ENCODE data around the gene CFP.
"Not testable (repeated sequence)": the region's sequence is repeated elsewhere in the genome, so short reads cannot be mapped to it uniquely, and the experiment has no call there.

Gene CFP

DNA sequence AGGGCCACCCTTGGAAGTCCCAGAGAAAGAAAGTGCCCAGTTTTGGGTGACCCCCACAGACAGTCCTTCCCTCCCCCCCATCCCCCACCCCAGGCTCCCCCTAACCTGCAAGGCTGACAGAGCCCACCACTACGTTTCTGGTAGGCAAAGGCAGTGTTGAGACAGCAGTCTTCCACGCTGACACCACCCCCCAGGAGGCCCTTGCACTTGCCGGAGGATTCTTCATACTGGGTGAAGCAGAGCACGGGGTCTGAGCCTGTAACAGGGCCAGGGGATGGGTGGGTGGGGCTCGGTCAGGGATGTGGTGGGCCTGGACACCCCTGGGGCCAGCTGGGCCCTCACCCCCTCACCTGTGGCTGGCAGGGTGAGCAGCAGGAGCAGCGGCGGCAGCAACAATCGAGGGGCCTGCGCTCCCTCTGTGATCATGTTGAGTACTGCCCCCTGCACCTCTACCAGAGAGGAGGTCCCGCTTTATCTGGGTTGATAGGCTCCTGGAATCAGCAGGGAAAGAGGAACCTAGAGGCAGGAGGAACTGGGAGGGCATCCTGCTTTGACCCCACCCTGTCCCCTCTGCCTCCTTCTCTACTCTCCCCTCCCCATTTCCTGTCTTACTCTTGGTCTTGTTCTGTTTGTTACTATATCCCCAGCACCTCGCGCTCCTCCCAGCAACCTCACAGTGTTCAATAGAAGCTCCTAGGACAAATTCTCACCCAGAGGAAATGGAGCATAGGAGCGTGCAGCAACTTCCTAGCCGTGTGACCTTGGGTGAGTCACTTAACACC is at the start of gene CFP:
CFP (minus strand) TSS at position 512 of the 782 bp plus-strand sequence; CDS start at position 426, 86 bp downstream.
- TF ChIP-seq POLR2A (IDR thresholded peaks at IDR 0.05; ENCODE audit: low read depth, low read length): no peak
- DNase-seq (ENCODE audit: insufficient read length, low spot score): no peak
- FAIRE-seq: no peak

DNA sequence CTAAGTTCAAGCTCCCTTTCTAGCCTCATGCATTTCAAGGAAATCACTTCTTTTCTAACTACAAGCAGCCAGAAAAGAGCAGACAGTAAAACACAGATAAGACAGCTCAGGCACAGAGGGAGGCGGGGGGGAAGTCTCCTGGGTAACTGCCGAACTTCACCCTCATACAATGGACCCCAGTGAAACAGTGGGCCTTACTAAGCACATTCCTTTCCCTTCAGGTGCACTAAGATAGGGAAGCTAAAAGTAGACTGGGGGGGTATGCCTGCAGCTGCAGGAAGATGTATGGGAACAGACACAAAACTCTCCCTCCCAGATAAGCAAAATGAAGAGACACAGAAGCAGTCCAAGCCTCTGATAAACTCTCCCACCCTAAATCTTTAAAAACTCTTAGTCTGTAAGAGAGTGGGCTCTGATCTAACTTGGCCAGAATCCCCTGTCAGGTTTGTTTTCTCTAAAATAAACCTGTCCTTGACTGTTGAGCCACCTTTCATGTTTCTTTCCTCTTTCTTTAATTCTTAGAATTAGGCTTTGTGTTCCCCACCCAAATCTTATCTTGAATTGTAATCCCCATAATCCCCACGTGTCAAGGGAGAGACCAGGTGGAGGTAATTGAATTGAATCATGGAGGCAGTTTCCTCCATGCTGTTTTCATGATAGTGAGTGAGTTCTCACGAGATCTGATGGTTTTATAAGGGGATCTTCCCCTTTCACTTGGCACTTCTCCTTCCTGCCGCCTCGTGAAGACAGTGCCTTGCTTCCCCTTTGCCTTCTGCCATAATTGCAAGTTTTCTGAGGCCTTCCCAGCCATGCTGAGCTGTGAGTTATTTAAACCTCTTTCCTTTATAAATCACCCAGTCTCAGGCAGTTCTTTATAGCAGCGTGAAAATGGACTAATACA is 46.5 kb upstream of the CFP start:
- not testable (repeated sequence) for DNase-seq (ENCODE audit: insufficient read length, low spot score); FAIRE-seq

DNA sequence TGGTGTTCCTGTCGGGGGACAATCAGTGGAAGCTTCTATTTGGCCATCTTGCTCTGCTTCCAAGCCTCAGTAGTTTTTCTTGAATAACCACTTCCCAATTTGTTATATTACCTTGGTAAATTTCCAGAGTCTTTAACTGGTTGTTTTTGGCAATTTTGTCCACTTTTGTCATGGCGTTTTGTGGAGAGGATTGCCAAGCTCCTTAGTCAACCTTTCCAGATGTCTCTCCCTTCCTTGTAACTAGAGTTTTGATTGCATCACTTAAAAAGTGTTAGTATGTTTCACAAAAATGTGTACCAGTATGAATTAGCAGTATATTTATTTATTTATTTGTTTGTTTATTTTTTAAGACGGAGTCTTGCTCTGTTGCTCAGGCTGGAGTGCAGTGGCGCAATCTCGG is 45.0 kb upstream of the CFP start:
- DNase-seq (ENCODE audit: insufficient read length, low spot score) (no peak), FAIRE-seq (no peak)

DNA sequence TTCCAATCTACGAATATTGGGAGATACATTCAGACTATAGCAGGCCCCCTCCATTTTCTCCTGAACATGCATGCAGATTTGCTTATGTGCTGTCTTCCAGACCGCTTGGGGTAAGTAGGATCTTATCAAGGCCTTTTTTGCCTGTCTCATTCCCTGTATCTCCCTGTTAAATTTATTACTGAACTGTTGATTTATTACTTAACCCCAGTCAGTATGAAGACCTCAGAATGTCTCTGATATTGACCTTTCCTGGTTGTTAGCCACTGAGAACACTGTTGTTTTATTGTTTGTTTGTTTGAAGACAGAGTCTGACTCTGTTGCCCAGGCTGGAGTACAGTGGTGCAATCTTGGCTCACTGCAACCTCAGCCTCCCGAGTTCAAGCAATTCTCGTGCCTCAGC is 36.1 kb upstream of the CFP start:
- DNase-seq (ENCODE audit: insufficient read length, low spot score); FAIRE-seq: not testable (repeated sequence)

More for the DNA sequence above, 45.0 kb upstream of the CFP start:
- TF ChIP-seq POLR2A (IDR thresholded peaks at IDR 0.05; ENCODE audit: low read depth, low read length): no peak

DNA sequence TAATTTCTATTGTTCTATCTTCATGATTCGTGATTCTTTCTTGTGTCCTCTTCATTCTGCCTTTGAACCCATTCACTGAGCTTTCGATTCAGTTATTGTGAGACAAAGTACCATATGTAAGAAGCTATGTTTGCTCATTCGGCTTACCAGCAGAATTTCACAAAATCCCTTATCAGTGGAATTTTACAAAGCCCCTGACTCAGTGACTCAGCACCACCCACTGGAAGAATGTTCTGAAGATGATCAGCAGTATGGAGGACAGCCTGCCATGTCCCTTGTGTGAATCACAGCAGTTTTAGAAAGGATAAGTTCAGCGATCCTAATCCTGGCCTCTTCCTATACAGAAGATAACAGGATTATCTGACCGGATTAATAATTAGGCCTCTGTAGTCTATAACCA is 35.0 kb upstream of the CFP start:
- no peak for DNase-seq (ENCODE audit: insufficient read length, low spot score)
- no peak for TF ChIP-seq POLR2A (IDR thresholded peaks at IDR 0.05; ENCODE audit: low read depth, low read length)
- FAIRE-seq: no peak

DNA sequence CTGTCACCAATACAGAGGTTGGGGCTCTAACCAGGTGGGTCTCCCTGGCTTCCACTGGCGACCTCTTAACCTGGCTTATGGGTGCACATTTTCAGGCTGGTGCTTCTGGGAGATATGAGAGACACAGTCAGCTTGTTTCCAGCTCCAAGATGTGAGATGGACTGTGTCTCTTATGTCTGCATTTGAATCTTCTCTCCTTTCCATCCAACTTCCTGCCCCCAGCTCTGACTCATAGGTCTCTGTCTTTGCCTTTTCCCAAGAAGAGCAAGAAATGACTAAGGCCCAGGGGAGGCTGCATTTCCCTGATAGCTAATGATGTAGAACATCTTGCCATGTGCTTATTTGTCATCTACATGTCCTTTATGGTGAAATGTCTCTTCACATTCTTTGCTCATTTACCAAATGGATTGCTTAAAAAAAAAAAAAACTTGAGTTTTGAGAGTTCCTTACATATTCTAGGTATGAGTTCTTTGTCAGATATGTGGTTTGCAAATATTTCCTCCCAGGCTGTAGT is 32.5 kb upstream of the CFP start:
- FAIRE-seq: no peak
- no peak for TF ChIP-seq POLR2A (IDR thresholded peaks at IDR 0.05; ENCODE audit: low read depth, low read length)
- DNase-seq (ENCODE audit: insufficient read length, low spot score): no peak

DNA sequence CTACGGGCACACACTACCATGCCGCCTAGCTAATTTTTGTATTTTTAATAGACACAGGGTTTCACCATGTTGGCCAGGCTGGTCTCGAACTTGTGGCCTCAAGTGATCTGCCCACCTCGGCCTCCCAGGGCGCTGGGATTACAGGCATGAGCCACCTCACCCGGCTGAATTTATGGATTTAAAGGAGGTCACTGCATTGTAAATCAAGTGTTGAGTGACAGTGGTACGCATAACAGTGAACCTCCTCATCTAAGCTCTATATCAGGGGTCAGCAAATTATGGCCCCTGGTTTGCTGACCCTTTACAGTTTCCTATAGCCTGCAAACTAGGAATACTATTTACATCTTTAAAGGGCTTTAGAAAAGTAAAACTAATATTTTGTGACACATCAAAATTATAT is 31.8 kb upstream of the CFP start:
- FAIRE-seq (no peak), DNase-seq (ENCODE audit: insufficient read length, low spot score) (no peak)
- no peak for TF ChIP-seq POLR2A (IDR thresholded peaks at IDR 0.05; ENCODE audit: low read depth, low read length)

DNA sequence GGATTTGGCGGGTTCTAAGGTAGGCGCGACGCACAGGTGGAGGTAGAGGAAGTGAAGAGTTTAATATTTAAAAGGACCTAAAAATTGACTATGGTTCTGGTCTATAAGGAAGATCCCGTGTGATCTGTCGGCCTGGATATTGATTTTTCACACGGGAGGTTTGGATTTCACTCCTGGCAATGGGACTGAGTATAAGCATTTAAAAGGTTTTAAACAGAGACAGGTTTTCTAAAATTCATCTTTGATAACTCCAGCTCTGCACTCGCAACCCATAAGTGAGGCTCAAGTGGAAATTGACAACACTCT is 29.6 kb upstream of the CFP start:
- DNase-seq (ENCODE audit: insufficient read length, low spot score) (no peak), FAIRE-seq (no peak)
- no peak for TF ChIP-seq POLR2A (IDR thresholded peaks at IDR 0.05; ENCODE audit: low read depth, low read length)

DNA sequence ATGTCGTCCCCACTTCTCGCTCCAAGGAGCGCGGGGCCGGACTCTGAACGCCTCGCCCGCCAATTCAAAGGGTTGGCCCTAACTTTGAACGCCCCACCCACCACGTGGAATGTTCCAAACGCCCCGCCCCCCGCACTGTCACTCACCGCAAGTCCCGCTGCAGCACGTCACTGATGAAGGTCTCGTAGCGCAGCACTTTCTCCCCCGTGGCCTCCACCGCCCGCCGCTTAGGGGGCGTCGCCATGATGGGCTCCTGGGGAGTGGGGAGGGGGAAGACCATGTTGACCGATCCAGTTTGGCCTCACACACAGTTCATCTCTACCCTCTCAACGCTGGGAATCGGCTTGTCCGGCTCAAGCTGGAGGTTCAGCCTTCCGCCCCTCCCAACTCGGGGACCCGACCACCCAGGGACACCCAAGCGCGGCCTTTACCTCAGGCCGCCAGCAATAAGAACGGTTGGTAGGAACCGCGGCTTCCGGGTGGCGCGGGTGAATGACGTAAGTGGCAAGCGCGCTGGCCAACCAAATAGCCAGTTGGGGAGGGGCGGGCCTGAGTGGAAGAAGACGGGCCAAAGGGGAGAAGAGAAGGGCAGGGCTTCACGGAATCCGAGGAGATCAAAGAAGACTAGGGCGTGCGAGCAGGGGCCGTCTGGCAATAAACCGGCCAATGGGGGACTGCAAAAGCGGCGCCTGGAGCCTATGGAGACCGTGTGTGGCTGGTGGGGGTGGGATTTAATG is 29.1 kb upstream of the CFP start, which contains the start of gene UXT:
UXT (minus strand) TSS at position 497 of the 737 bp plus-strand sequence; CDS start at position 244, 253 bp downstream.
- DNase-seq (ENCODE audit: insufficient read length, low spot score) (peak; percentile 33), FAIRE-seq (peak; percentile 50)
- 0 out of 2 replicates have a peak, but pooled peaks have one; percentile 58 for TF ChIP-seq POLR2A (IDR thresholded peaks at IDR 0.05; ENCODE audit: low read depth, low read length)

DNA sequence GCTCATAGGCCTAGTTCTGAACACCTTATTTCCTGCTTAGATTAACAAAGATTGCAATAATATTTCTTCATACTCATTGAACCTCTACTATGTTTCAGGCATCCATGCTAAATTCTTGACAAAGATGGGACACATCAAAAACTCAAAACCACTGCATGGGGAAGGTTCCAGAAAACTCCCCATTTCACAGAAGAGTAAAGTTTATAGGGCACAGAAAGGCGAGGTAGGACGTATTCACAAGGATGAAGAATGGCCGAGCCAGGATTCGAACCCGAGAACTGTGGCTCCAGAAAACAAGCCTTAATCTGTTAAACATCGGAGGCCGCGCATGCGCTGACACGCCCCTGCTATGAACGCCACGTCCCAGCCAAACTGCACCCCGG is 28.6 kb upstream of the CFP start:
- FAIRE-seq (no peak), DNase-seq (ENCODE audit: insufficient read length, low spot score) (no peak)
- TF ChIP-seq POLR2A (IDR thresholded peaks at IDR 0.05; ENCODE audit: low read depth, low read length): no peak

DNA sequence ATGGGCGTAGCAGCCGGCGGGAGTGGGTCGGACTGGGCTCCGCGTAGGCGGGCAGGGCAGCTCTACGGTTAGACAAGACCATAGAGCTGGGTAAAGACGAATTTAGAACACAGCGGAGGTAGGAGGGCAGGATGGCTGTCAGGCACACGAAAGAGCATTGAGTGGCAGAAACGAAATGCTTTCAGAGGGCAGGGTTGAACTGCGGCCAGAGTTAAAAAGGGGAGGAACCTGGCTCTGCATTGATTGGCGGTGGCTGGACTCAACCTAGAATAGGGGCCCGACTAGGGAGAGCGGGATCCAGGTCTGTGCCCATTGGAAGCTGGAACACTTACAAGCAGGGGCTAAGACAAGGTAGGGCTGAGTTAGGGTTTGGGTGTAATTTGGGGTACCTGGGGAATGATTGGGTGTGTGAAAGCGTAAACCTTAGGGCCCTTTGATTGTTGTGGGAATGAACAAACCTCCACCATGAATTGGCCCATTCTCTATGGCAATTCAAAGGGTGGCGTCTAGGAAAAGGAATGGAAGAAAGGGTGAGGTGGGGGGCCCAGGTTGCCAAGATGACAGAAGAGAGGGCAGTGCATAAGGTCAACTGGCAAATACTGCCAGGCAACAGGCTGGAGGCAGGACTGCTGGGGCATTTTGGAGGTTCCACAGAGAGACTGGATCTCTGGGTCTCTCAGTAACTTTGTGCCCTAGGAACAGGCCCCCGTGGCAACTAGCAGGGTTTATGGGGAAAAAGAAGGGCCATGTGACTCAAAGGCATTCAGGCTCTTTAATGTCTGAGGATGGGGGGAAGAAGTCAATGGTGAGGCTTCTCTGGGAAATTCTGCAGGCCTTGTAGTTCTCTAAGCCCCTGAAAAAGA is 21.5 kb upstream of the CFP start:
- FAIRE-seq: no peak
- DNase-seq (ENCODE audit: insufficient read length, low spot score): no peak
- TF ChIP-seq POLR2A (IDR thresholded peaks at IDR 0.05; ENCODE audit: low read depth, low read length): no peak

DNA sequence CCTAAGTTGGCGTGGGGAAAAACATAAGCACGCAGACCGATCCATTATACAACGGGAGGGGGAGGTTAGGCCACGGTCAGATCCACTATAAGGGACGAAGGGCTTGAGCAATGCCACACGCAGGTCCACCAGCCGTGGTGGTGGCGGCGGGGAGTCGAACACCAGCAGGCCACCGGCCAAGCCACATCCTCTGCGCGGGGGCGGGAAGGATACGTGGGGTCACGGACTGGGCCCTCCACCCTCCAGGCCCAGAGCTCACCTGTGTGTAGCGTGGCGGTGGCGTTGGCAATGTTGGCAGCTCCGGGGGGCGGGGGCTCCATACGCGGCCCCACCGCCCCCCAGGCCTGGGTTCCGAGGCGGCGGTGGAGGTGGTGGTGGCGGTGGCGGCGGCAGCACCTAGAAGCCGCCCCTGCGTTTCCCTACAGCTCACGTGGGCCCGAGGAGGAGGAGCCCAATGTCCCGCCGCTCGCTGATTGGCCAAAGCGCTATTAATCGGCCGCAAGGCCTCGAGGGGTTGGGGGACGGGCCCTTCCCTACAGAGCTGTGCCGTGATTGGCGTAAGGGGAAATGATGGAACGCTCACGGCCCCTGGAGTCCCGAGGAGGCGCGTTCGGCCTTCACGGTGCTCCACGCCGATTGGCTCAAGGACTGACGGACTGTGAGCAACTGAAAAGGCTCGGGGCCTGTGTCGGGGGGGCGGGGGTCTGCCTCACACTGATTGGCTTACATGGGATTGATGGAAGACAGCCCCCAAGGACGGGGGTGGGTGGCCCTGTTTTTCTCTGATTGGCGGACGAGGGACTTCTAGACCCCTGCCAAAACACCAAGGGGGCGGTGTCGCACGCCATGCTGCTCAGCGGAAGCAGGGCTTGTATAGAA is 20.7 kb upstream of the CFP start, which contains the start of gene ELK1:
ELK1 (minus strand) TSS at position 400 of the 879 bp plus-strand sequence. CDS start 9,122 bp downstream, outside the sequence.
- DNase-seq (ENCODE audit: insufficient read length, low spot score) (peak; percentile 50), FAIRE-seq (peak; percentile 48)
- peak; percentile 32; the same call in 1 of the 2 replicates for TF ChIP-seq POLR2A (IDR thresholded peaks at IDR 0.05; ENCODE audit: low read depth, low read length)

All from H54 (cell line).